HG02840 (cell line): ENCODE results near the gene TSEN54.
"Not testable (repeated sequence)": the region's sequence is repeated elsewhere in the genome, so short reads cannot be mapped to it uniquely, and the experiment has no call there.

ENCODE experiments used
- ATAC-seq: cut with Tn5 transposase; IDR thresholded peaks from one replicate; pipeline ENCODE4 v1.9.1; 2021; ENCODE audit warnings: mild to moderate bottlenecking, moderate library complexity, moderate number of reproducible peaks; ENCODE audit not compliant: unreplicated experiment, low FRiP score

TSEN54 gene

DNA sequence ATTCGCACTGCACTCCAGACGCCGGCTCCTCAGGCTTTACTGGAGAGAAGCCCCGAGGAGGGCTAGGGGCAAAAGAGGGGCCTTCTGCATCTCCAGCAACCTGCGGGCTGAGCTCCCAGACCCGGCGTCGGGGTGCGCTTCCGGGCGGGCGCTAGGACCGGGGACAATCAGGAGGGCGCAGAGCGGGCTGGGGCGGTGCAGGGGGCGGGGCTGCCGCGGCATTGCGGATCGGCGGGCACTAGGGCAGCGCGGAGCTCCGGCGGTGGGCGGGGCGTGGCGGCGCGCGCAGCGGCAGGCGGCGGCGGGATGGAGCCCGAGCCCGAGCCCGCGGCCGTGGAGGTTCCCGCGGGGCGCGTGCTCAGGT, at the start of gene TSEN54:
Gene TSEN54, plus strand, starts transcription at position 274 of the 364 bp plus-strand sequence. Its CDS starts 33 bp downstream, at position 307.
- ATAC-seq = peak; percentile 70

- ATAC-seq = no peak
These were observed 48.0 kb upstream of the TSEN54 start for GRCh38 chr17:75468291-75468754.

- ATAC-seq = no peak
These were observed 47.5 kb upstream of the TSEN54 start for GRCh38 chr17:75468779-75469373.

DNA sequence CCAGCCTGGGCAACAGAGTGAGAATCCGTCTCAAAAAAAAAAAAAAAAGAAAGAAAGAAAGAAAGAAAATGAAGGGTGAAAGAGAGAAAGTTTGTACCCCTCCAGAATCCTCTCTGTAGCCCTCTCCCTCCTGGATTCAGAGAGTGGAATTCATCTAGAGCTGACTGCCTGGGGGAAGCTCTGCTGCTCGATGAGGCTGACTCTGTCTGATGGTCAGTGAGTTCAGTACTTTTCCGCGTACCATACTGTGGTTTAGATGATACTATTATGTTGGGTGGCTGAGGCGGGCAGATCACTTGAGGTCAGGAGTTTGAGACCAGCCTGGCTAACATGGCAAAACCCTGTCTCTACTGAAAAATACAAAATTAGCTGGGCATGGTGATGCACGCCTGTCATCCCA, 45.1 kb upstream of the TSEN54 start:
- no peak for ATAC-seq

DNA sequence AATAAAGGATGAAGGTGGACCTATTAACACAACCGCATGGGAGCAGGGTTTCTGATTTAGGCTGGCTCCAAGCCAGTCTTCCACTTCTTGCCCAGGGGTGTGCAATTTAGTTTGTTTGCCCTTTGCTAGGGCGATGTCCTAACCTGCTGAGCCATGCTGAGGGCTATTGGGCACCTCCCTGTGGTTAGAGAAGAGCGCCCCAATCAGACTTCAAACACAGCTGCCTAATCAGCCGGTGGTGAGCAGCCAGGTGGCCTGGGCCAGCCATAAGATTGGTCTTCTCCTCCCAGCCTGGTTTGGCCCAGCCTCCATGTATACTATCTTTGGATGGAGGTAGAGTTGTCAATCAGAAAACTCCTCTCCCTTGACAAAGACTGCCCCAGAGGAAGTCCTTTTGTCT, 44.2 kb upstream of the TSEN54 start:
- ATAC-seq = no peak

DNA sequence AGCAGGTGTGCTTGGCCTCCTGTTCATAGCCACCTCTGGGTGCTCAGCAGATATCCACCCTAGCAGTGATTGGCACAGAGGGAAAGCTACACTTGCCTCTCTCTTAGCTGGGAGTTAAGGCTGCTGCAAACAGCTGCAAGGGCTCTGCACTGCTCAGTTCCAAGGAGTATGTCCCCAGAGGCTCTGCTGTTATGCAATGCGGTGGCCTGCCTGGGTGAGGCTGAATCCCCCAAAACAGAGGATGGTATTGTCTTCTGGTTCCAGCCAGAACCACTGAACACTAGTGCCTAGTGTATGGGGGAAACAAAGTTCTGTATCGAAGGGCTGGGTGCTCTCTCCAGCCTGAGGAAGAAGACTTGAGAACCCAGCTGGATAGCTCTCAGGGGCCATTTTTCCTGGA, 43.1 kb upstream of the TSEN54 start:
- no peak for ATAC-seq

GRCh38 chr17:75474736-75475135, 41.6 kb upstream of the TSEN54 start:
- ATAC-seq = no peak

GRCh38 chr17:75475144-75475835, 41.0 kb upstream of the TSEN54 start:
- ATAC-seq = no peak

GRCh38 chr17:75475851-75476250, 40.5 kb upstream of the TSEN54 start:
- ATAC-seq = no peak

DNA sequence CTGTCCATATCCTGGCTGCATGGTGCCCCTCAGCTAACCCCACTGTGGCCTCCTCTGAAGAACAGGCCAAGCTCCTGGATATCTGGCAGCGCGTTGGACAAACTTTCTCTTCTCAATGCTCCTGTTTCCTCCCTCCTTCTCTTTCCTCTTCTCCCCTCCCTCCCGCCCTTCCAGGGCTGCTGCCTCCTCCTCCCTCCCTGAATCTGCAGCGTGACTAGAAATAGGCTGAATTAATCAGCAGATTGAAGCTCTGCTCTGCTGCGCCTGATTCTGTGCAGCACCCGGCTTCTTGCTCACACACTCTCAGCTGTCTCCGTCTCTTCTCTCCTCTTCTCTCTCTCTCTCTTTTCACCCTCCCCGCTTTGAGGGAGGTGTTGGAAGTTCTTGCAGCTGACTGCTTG, 40.1 kb upstream of the TSEN54 start:
- ATAC-seq = no peak

DNA sequence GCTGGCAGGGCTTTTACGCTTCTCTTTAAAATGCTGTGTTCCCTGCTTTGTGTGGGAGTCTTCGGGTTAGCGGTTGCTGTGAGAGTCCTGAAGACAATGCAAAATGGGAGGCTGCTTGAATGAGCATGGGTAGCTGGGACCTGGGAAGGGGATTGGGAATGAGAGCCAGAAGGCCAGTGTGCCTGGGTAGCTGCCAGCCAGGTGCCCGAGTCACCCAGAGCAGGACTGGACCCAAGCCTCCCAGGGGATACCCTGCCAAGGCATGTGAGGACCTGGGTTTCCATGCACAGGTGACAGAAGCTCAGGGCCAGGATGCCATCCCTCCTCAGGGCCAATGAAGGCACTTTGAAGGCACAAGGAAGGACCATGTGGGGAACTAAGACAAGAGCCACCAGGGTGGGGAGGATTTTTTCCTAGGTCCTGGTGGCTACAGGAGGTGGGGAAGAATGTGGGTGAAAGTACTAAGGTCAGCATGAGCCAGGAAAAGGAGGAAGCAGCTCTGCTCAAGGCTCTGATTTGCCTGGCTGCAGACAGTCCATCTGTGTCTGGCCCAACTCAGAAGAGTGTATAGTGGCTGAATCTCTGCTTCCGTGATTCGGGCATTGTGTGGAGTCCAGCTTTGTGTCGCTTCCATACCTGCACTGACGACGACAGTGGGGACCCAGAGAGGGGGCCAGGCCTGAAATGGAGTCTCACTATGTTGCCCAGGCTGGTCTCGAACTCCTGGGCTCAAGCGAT, 39.4 kb upstream of the TSEN54 start:
- ATAC-seq = no peak

- not testable (repeated sequence) for ATAC-seq
These were observed 38.9 kb upstream of the TSEN54 start for GRCh38 chr17:75477490-75477862.

- ATAC-seq = no peak
These were observed 37.8 kb upstream of the TSEN54 start for GRCh38 chr17:75478508-75478907.

DNA sequence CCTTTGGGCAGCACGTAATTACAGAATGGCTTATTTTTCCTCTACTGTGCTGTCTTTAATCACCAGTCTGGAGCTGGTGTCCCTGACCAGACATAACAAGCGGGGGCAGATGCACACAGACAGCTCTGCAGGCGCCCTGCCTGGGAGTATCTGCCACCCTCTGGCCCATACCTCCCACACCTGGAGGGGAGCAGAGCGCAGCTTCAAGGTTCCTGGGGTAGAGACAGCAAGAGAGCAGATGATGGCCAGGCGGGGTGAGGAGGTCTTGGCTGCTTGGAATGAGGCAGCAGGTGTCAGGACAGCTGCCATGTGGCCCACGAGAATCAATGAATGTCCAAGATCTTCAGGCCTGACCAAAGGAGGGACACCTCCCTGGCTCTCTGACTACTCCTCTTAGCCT, 36.0 kb upstream of the TSEN54 start:
- ATAC-seq = no peak

- no peak for ATAC-seq
These were observed 34.9 kb upstream of the TSEN54 start for GRCh38 chr17:75481194-75482068.

DNA sequence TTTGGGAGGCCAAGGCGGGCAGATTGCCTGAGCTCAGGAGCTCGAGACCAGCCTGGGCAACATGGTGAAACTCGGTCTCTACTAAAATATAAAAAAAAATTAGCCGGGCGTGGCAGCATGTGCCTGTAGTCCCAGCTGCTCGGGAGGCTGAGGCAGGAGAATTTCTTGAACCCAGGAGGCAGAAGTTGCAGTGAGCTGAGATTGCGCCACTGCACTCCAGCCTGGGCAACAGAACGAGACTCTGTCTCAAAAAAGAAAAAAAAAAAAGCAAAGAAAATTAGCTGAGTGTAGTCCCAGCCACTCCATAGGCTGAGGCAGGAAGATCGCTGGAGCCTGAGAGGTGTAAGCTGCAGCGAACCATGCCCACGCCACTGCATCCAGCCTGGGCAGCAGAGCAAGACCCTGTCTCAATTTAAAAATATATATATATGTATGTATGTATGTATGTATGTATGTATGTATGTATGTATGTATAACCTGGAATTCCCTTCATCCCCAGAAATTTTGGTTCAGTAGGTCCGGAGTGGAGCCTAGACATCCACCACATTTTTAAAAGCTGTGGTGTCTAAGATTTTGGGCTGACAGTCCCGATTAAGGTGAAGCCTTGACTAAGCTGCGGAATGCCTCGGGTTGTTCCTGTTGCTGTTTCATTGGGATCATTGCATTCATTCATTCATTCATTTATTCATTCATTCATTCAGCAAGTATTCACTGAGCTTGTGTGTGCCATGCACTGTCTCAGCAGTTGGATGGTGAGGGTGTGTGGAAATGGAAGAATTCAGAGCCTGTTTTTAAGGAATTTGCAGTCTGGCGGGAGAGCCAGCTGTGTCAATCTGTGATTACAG, 34.0 kb upstream of the TSEN54 start:
- ATAC-seq = no peak

DNA sequence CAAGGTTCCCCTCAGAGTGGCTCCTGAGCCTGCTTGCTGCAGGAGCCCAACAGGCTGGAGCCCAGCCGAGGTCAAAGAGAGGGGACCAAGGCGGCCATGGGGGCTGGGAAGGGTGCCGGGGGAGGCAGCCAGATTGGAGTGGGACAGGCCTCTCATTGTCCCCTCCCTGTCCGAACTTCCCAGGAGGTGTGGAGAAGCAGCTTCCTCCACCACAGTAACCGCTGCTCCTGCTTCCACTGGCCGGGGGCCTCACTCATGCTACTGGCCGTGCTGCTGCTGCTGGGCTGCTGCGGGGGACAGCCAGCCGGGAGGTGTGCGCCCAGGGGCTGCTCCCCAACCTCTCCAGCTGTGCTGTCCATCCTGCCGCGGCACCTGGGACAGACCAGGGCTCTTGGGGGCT, 30.6 kb upstream of the TSEN54 start:
- no peak for ATAC-seq

- no peak for ATAC-seq
These were observed 30.2 kb upstream of the TSEN54 start for GRCh38 chr17:75486151-75486550.

DNA sequence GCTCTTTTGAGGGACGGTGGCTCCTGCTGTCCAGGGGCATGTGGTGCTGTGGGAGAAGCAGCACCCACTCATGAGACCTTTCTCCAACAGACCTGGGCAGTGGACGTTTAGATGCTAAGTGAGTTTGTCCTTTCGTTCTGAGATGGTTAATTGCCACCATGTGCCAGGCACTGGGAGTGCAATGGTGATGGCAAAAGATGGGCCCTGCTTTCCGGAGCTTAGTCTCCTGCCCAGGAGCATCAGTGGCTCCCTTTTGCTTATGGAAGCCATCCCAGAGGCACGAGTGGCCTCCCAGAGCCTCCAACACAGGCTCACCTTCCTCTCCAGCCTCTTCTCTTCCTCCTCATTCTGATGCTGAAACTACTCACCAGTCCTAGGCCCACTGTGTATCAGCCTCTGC, 29.4 kb upstream of the TSEN54 start:
- ATAC-seq = no peak
